ENCODE data around the gene GNPDA1. TPM values are rescaled to one million over a fixed set of nuclear protein-coding genes. Genes with fewer than 3 reads are reported as not detected.
"Not testable (repeated sequence)": the region's sequence is repeated elsewhere in the genome, so short reads cannot be mapped to it uniquely, and the experiment has no call there.

The GNPDA1 gene
- total RNA-seq, 8 experiments from 2014 or later, result 26.6 to 93.3 (median 35.9) TPM

- H3K27ac ChIP-seq; H3K4me1 ChIP-seq (replicated peaks in 1 of 2); in situ Hi-C loops (cut with MboI; ENCODE audit: low pct_unique_long_range_greater_than_20kb in 2 of 9, low sequenced_read_pairs in 9 of 9, unreplicated experiment in 9 of 9); H3K4me3 ChIP-seq; ATAC-seq (replicated peaks in 6 of 8): not testable (repeated sequence)
- 25 to 100% (median 88%) methylated on average over 1 to 3 of the region's 3 CpGs for WGBS, 10 experiments
Observed at GRCh38 chr5:142037599-142037998, 24.8 kb upstream of the GNPDA1 start.

- WGBS, 10 experiments, result 60 to 97% (median 80%) methylated on average over 1 to 12 of the region's 13 CpGs; no CpG with 5 or more reads in 1 of the 10 experiments
- ATAC-seq (replicated peaks in 6 of 8), result no peak
- H3K4me1 ChIP-seq (replicated peaks in 1 of 2), result no peaks in the 10 kb centered on the region
- no peak overlapping the region for H3K4me3 ChIP-seq
- no peak overlapping the region for H3K27ac ChIP-seq
- in situ Hi-C loops (cut with MboI; ENCODE audit: low pct_unique_long_range_greater_than_20kb in 2 of 9, low sequenced_read_pairs in 9 of 9, unreplicated experiment in 9 of 9), result no loop called here
Observed at GRCh38 chr5:142036918-142037317, 24.1 kb upstream of the GNPDA1 start.

GRCh38 chr5:142034994-142035393, 22.2 kb upstream of the GNPDA1 start:
- H3K27ac ChIP-seq, result no peak overlapping the region
- in situ Hi-C loops (cut with MboI; ENCODE audit: low pct_unique_long_range_greater_than_20kb in 2 of 9, low sequenced_read_pairs in 9 of 9, unreplicated experiment in 9 of 9), result no loop called here
- no peaks in the 10 kb centered on the region for H3K4me1 ChIP-seq (replicated peaks in 1 of 2)
- no peak for ATAC-seq (replicated peaks in 6 of 8)
- no peak overlapping the region for H3K4me3 ChIP-seq

DNA sequence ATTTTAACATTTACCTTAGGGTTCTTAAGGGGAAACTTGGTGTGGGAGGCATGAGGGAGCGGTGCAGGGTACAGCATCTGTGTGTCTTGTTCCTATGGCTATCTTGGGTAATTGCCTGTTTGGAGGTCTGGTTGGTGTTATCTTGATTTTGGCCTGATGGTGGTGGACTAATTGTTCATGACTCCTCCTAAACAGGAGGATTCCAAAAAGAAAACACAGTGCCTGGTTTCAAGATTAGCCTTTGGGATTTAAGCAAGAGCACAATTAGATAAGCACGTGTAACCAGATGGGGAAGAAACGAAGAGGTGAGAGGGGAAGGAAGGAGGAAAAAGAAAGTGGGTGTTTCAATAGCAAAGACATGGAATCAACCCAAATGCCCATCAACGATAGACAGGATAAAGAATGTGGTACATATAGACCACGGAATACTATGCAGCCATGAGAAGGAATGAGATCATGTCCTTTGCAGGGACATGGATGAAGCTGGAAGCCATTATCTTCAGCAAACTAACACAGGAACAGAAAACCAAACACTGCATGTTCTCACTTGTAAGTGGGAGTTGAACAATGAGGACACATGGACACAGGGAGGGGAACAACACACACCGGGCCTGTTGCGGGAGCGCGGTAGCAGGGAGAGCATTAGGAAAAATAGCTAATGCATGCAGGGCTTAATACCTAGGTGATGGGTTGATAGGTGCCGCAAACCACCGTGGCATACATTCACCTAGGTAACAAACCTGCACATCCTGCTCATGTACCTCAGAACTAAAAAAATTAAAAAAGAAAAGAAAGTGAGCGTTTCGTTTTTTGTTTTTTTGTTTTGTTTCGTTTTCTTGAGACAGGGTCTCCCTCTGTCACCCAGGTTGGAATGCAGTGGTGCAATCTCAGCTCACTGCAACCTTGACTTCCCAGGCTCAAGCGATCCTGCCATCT, 21.1 kb upstream of the GNPDA1 start:
- H3K27ac ChIP-seq; H3K4me1 ChIP-seq (replicated peaks in 1 of 2); H3K4me3 ChIP-seq; in situ Hi-C loops (cut with MboI; ENCODE audit: low pct_unique_long_range_greater_than_20kb in 2 of 9, low sequenced_read_pairs in 9 of 9, unreplicated experiment in 9 of 9); ATAC-seq (replicated peaks in 6 of 8): not testable (repeated sequence)
- 55 to 100% (median 86%) methylated on average over 4 to 15 of the region's 15 CpGs for WGBS, 10 experiments

DNA sequence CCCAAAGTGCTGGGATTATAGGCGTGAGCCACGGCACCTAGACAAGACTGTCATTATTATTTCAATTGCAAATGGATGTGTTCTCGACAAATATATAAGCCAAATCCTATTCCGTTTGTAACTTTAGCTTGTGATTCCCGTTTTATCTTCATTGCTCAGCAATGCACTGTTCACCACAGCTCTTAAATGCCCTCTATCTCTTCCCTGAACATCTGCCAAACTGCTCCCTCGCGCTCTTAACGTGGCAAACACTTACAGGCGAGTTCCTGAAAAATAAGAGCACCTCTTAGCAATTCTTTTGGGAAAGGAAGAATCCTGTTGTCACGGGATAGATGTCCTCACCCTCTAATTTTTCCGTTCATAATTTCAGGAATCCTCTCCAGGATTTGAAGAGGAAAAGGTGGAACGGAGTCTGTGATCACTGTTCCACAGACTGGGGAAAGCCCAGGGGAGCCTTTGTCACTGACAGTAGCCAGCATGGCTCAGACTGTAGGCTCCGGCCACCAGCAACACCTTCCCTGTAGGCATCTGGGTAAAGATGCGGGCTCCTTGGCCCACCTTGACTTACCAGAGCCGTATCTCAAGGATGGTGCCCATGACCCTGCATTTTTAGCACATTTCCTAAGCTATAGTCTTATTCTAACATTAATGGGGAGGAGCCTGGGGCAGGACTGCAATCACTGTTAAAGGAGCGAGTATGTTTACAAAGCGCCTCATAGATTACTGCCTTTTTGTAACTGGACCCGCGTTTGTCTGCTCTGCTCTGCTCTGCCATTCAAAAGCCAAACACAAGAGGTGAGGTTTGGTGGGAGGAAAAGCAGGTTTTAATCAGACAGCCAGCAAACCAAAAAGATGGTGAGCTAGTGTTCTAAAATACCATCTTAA, 20.2 kb upstream of the GNPDA1 start:
- no peak overlapping the region for H3K4me3 ChIP-seq
- H3K27ac ChIP-seq, result no peak overlapping the region
- 49 to 100% (median 74%) methylated on average over 1 to 13 of the region's 19 CpGs for WGBS, 10 experiments
- no peaks in the 10 kb centered on the region for H3K4me1 ChIP-seq (replicated peaks in 1 of 2)
- ATAC-seq (replicated peaks in 6 of 8), result peak in 1 of 8 experiments; percentile 32
- in situ Hi-C loops (cut with MboI; ENCODE audit: low pct_unique_long_range_greater_than_20kb in 2 of 9, low sequenced_read_pairs in 9 of 9, unreplicated experiment in 9 of 9), result no loop called here

DNA sequence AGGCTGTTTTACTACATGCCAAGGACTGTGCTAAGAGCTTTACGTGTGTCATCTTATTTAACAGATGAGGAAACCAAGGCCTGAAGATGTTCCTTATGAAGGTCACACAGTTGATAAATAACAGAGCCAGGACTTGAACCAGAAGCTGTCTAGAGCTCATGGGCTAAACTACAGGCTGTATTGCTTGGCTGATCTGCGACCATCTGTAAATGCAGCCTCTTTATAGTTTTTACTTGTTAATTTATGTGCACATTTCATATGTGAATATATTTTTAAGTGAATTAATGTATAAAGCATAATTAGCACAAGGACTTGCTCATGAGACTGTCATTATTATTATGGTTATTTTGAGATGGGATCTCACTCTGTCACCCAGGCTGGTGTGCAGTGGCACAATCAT, 19.3 kb upstream of the GNPDA1 start:
- in situ Hi-C loops (cut with MboI; ENCODE audit: low pct_unique_long_range_greater_than_20kb in 2 of 9, low sequenced_read_pairs in 9 of 9, unreplicated experiment in 9 of 9), result no loop called here
- no peak overlapping the region for H3K27ac ChIP-seq
- H3K4me3 ChIP-seq, result no peak overlapping the region
- ATAC-seq (replicated peaks in 6 of 8), result peak in 1 of 8 experiments; percentile 88
- H3K4me1 ChIP-seq (replicated peaks in 1 of 2), result no peaks in the 10 kb centered on the region
- whole genome bisulfite sequencing, 10 experiments, result 25 to 100% (median 79%) methylated on average over 1 to 2 of the region's 2 CpGs; no CpG with 5 or more reads in 2 of the 10 experiments

DNA sequence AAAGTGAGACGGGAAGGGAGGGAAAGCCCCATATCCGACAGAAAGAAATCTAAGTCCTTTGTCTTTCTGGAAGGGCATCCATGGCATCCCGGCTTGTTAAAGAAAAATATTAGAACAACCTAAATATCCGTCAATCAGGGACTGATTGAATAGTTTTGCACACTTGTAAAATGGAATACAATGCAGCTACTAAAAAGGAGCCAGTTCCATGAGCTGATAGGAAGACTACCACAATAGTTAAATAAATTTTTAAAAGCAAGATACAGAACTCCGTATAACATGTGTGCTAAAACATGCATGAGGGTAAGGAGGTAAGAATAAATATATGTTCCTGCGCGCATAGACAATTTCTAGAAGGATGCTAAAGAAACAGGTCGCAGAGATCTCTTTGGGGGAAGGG, 12.8 kb upstream of the GNPDA1 start:
- Histone ChIP-seq H3K27ac (no peak overlapping the region), H3K4me1 (replicated peaks in 1 of 2) (peaks cover 0 to 4% of the 10 kb centered on the region in 2 donors), H3K4me3 (no peak overlapping the region)
- no peak for ATAC-seq (replicated peaks in 6 of 8)
- 79 to 96% (median 92%) methylated on average over 1 to 7 of the region's 8 CpGs for WGBS, 10 experiments
- in situ Hi-C loops (cut with MboI; ENCODE audit: low pct_unique_long_range_greater_than_20kb in 2 of 9, low sequenced_read_pairs in 9 of 9, unreplicated experiment in 9 of 9), result no loop called here

DNA sequence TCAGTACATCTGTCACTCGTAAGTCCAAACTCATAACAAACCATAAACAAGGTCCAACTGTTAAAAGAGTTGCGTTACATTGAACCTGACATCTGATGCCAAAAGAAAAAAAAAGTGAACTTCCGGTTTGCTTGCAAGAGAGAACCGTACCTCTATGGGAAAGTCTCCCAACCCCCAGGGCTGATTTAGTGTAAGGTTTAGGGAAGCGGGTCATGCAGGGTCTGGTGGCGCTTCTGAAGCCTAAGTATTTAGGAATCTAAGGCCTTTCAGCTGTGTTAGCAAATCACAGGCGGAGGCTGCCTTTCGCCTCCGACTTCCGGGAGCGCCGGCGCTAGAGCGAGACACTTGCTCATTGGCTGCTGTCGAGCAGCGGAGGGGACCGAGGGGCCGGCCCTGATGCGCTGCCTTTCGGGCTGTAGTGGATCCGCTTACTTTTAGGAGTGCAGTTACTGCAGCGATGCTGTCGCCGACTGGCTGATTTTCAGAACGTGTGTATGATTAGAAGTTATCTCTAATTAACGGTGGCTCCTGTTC, 12.0 kb upstream of the GNPDA1 start:
- WGBS, 10 experiments, result 0 to 43% (median 7%) methylated on average over 2 to 24 of the region's 26 CpGs; no CpG with 5 or more reads in 1 of the 10 experiments
- peak overlapping the region; percentile 76 to 91 for H3K27ac ChIP-seq
- peak overlapping the region; percentile 34 to 42 (median 37) for H3K4me3 ChIP-seq
- H3K4me1 ChIP-seq (replicated peaks in 1 of 2), result peaks cover 0 to 4% of the 10 kb centered on the region in 2 donors
- in situ Hi-C loops (cut with MboI; ENCODE audit: low pct_unique_long_range_greater_than_20kb in 2 of 9, low sequenced_read_pairs in 9 of 9, unreplicated experiment in 9 of 9), result loop anchor here in 6 of 9 experiments (25.0 kb wide), 4 partner anchors 87 to 662 kb away; partner anchors contain the start of genes NDFIP1 (in 3 of the 6) and FGF1 (in 1 of the 6)
- ATAC-seq (replicated peaks in 6 of 8), result peak; percentile 100

DNA sequence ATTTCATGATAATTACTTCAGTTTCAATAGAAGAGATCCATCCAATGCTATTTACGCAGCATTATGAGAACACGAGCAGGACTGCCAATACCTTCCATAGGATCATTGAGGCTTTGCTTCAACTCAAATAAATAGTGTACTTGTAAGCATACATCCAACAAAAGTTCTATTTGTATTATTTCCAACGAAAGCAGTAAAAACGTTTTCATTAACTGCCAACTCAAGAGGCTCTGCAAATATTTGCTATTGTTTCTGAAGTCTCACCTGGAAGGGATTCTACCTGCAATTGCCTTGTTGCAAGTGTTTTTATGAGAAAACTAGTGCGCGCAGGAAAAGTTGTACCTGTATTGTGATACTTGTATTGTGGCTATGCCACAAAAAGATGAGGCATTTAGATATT, 11.0 kb upstream of the GNPDA1 start:
- no peak for ATAC-seq (replicated peaks in 6 of 8)
- Histone ChIP-seq H3K4me3 (no peak overlapping the region), H3K4me1 (replicated peaks in 1 of 2) (peaks cover 0 to 4% of the 10 kb centered on the region in 2 donors), H3K27ac (no peak overlapping the region)
- 56 to 100% (median 84%) methylated on average over 2 to 6 of the region's 6 CpGs for WGBS, 10 experiments
- in situ Hi-C loops (cut with MboI; ENCODE audit: low pct_unique_long_range_greater_than_20kb in 2 of 9, low sequenced_read_pairs in 9 of 9, unreplicated experiment in 9 of 9), result loop anchor here in 6 of 9 experiments (25.0 kb wide), 4 partner anchors 88 to 663 kb away; partner anchors contain the start of genes NDFIP1 (in 3 of the 6) and FGF1 (in 1 of the 6)

GRCh38 chr5:142020122-142020659, 7.4 kb upstream of the GNPDA1 start:
- no peak overlapping the region for H3K4me3 ChIP-seq
- H3K4me1 ChIP-seq (replicated peaks in 1 of 2), result peaks cover 0 to 4% of the 10 kb centered on the region in 2 donors
- ATAC-seq (replicated peaks in 6 of 8), result no peak
- WGBS, 10 experiments, result 0 to 100% (median 82%) methylated on average over 1 of the region's 1 CpG
- in situ Hi-C loops (cut with MboI; ENCODE audit: low pct_unique_long_range_greater_than_20kb in 2 of 9, low sequenced_read_pairs in 9 of 9, unreplicated experiment in 9 of 9), result loop anchor here in 6 of 9 experiments (25.0 kb wide), 4 partner anchors 92 to 667 kb away; partner anchors contain the start of genes NDFIP1 (in 3 of the 6) and FGF1 (in 1 of the 6)
- H3K27ac ChIP-seq, result no peak overlapping the region

- Histone ChIP-seq H3K4me3 (no peak overlapping the region), H3K27ac (no peak overlapping the region), H3K4me1 (replicated peaks in 1 of 2) (peaks cover 0 to 6% of the 10 kb centered on the region in 2 donors)
- WGBS, 10 experiments, result 66 to 100% (median 91%) methylated on average over 1 to 5 of the region's 5 CpGs; no CpG with 5 or more reads in 3 of the 10 experiments
- no peak for ATAC-seq (replicated peaks in 6 of 8)
- in situ Hi-C loops (cut with MboI; ENCODE audit: low pct_unique_long_range_greater_than_20kb in 2 of 9, low sequenced_read_pairs in 9 of 9, unreplicated experiment in 9 of 9), result loop anchor here in 8 of 9 experiments (10.0 to 25.0 kb wide), 6 partner anchors 94 to 669 kb away; partner anchors contain the start of genes NDFIP1 (in 3 of the 8) and FGF1 (in 1 of the 8)
Observed at GRCh38 chr5:142017832-142018427, 5.1 kb upstream of the GNPDA1 start.

DNA sequence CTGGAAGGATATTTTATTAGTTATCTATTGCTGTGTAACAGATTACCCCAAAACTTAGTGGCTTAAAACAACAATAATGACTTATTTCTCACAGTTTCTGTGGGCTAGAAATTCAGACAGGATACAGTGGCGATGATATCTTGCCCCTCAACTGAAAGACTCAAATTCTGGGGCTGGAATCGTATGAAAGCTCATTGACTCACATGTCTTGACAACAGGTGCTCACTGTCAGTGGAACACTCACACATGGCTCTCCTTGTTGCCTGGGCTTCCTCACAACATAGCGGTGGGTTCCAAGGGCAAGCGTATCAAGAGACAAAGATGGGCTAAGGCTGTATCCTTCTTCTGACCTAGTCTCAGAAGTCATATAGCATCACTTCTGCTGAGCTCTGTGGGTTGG, 3.7 kb upstream of the GNPDA1 start:
- Histone ChIP-seq H3K4me3 (no peak overlapping the region), H3K27ac (no peak overlapping the region), H3K4me1 (replicated peaks in 1 of 2) (peaks cover 8 to 10% of the 10 kb centered on the region in 2 donors)
- in situ Hi-C loops (cut with MboI; ENCODE audit: low pct_unique_long_range_greater_than_20kb in 2 of 9, low sequenced_read_pairs in 9 of 9, unreplicated experiment in 9 of 9), result loop anchor here in 8 of 9 experiments (10.0 to 25.0 kb wide), 6 partner anchors 96 to 671 kb away; partner anchors contain the start of genes NDFIP1 (in 3 of the 8) and FGF1 (in 1 of the 8)
- WGBS, 10 experiments, result 68 to 100% (median 94%) methylated on average over 1 to 4 of the region's 4 CpGs; no CpG with 5 or more reads in 2 of the 10 experiments
- ATAC-seq (replicated peaks in 6 of 8), result no peak

Measured in motor neuron (in vitro differentiated cells).